ENCODE data around the gene SLC2A11.

The SLC2A11 gene

DNA sequence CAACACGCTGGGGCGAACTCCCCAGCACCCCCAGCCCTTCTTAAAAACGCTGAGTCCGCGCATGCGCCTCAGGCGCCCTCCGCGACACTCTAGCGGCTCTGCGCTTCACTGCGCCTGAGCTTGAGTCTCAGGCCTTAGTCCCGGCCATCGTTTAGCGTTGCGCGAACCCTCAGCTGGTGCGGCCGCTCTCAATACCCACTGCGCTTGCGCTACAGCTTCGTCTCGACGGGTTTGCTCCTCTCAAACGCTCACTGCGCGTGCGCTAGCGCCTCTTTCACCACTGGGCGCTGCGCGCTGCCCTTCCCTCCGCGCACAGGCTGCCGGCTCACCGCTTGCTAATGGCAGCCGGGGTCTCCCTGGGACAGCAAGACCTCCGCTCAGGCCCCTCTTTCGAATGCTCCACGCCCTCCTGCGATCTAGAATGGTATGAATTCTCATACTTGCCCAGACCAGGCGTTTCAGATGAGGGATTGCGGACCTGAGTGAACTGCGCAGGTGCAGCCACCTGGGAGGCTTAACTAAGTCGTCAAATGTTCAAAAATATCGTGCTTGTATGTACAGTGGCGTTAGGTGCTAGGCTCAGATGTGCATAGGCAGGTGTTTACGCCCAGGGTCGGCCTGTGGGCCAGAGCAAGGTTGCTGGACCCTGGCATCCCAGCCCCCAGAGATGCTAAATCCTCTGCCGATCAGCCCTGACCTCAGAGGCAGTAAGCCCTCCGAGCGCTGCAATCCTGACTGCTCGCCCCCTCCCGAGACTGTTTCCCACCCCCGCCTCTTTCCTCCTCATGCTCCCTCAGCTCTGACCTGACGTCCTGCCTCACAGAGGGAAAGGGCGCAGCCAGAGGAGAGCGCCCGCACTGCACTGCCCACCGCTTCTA lies at the start of gene SLC2A11:
Gene SLC2A11, plus strand, starts transcription at position 270 of the 878 bp plus-strand sequence. Its CDS starts 125 bp downstream, at position 395.
- DNase-seq (ENCODE audit: extremely low read depth in 1 of 2, low read depth in 1 of 2), result peak; percentile 86 to 95

GRCh38 chr22:23812378-23812777 lies 45.3 kb upstream of the SLC2A11 start:
- no peak for DNase-seq (ENCODE audit: extremely low read depth in 1 of 2, low read depth in 1 of 2)

GRCh38 chr22:23815541-23816155 lies 42.0 kb upstream of the SLC2A11 start:
- DNase-seq (ENCODE audit: extremely low read depth in 1 of 2, low read depth in 1 of 2), result no peak

DNA sequence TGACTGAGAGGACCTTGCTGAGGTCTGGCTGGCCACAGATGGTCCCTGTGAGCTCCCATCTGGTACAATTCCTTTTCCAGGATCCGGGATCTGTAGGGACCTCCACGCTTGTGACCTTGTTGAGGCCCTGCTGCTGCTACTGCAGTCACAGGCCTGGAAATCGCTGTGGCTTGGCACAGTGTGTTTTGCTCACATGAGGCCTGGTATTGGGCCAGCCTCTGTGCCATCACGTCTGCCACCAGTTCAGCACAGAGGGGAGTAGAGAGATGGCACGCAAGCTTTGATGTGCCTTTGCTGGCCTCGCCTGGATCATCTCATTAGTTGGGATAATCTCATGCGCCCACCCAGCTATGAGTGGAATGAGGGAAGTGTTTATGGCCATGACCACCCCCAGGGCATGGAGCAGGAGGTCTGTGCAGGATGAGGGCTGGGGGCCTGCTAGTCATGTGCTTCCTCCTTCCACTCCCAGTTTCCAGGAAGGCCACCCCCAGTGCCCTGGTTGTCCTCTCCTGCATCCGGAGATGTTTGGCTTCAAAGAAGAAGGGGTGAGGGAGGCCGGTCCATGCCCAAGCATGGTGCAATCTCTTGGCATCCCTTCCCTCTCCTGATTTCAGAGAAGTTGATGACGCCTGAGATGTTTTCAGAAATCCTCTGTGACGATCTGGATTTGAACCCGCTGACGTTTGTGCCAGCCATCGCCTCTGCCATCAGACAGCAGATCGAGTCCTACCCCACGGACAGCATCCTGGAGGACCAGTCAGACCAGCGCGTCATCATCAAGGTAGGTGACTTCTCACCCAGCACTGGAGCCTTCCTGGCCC lies 41.3 kb upstream of the SLC2A11 start:
- no peak for DNase-seq (ENCODE audit: extremely low read depth in 1 of 2, low read depth in 1 of 2)

- no peak for DNase-seq (ENCODE audit: extremely low read depth in 1 of 2, low read depth in 1 of 2)
These were observed 40.5 kb upstream of the SLC2A11 start for GRCh38 chr22:23817146-23817545.

DNA sequence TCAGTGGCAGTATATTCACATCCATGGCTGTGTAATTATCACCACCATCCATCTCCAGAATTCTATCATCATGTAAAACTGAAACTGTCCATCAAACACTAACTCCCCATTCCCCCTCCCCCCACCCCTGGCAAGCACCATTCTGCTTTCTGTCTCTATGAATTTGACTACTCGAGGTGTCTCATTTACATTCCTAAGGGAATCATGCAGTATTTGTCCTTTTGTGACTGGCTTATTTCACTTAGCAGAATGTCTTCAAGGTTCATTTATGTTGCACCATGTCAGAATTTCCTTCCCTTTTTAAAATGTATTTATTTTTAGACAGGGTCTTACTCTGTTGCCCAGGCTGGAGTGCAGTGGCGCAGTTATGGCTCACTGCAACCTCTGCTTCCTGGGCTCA lies 39.1 kb upstream of the SLC2A11 start:
- no peak for DNase-seq (ENCODE audit: extremely low read depth in 1 of 2, low read depth in 1 of 2)

DNA sequence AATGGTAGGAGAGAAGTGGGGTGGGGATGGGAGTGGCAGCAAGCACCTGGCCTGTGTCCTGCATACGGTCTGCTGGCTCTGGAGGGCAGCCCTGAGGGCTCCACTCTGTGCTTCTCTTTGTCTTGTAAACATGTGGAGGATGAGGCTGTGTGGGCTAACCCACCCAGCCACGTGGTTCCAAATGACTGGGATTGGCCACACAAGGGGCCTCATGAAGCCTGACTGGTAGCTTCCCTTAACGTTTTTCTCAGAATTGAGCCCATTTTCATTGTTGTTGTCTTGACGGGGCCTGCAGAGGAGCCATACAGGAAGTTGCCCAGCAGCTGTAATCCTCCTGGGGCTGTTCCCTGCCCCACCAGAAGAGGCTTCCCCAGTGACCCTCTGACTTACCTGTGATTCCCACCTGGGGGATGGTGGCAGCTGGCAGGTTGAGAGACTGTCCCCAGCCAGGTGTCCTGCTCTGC lies 36.9 kb upstream of the SLC2A11 start:
- DNase-seq (ENCODE audit: extremely low read depth in 1 of 2, low read depth in 1 of 2), result no peak

GRCh38 chr22:23822101-23822671 lies 35.5 kb upstream of the SLC2A11 start:
- no peak for DNase-seq (ENCODE audit: extremely low read depth in 1 of 2, low read depth in 1 of 2)

- no peak for DNase-seq (ENCODE audit: extremely low read depth in 1 of 2, low read depth in 1 of 2)
These were observed 34.3 kb upstream of the SLC2A11 start for GRCh38 chr22:23823331-23823791.

GRCh38 chr22:23824476-23825245 lies 33.0 kb upstream of the SLC2A11 start:
- DNase-seq (ENCODE audit: extremely low read depth in 1 of 2, low read depth in 1 of 2), result no peak

GRCh38 chr22:23825246-23825905 lies 32.3 kb upstream of the SLC2A11 start:
- DNase-seq (ENCODE audit: extremely low read depth in 1 of 2, low read depth in 1 of 2), result no peak

DNA sequence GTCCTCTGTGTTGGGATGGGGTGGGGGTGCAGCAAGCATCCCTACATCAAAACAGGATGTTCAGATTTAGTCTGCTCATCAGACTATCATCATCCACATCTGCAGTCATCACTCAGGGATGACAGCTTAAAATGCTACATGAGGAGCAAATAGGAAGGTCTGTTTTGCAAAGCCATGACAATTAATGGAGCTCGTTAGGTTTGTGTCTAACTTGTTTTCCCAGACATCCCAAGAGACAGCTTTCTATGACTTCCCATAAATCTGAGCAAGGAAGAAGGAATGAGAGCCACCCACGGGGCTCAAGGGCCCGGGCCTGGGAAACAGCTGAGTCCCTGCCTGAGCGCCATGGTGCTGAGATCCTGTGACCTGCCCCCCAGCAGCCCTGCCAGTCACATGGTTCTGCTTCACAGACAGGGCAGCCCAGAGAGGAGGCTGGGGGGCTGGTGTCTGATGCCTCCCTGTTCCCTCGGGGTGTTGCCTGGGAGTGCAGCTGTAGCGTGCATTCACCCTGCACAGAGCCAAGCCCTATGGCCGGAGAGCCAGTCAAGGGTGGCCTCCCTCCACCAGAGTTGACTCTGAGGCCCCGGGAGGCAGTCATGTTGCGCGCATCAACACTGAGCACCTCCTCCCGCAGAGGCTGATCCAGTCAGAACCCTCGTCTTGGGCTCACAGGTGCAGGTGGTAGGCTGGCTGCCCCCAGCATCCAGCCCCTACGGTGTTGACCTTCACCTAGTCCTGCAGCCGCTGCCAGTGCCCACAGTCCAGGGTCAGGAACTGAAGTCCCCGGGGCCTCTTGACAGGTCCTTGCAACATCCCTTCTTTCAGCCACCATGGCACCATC lies 30.9 kb upstream of the SLC2A11 start:
- DNase-seq (ENCODE audit: extremely low read depth in 1 of 2, low read depth in 1 of 2), result no peak

- no peak for DNase-seq (ENCODE audit: extremely low read depth in 1 of 2, low read depth in 1 of 2)
These were observed 30.2 kb upstream of the SLC2A11 start for GRCh38 chr22:23827351-23827995.

DNA sequence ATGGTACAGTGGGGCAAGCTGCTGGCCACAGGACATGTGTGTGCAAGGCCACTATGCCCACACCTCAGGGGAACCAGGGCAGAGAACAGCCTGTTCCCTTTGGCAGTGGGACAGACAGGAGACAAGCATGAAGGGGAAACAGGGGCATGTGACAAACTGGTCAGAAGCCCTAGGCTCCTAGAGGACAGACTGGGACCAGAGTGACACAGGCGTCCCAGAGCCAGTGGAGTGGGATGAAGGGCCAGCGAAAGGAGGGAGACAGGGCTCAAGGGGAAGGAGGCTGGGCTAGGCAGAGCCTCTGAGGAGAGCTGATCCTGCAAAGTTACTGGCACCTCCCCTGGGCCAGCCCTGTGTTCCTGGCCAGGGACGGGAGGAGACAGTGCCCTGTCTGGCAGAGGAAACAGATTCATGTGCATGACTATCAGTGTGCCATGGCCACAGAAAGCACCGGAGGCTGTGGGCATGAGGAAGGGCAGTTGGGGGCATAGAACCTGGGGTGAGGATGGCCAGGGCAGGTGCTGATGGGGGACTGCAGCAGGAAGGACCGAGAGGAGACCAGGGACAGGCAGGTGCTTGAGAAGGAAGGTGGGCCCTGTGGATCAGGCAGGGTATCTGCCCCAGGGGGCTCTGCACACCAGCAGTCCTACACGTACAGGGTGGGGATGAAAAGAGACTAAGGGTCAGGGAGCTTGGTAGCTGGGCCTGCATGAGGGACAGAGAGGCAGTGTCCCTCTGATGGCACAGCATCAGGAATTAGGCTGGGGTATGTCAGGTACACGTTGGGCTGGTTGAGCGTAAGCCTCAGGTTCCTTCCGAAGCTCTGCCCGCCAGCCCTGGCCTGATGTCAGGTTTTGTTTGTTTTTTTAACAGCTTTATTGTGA lies 28.6 kb upstream of the SLC2A11 start:
- no peak for DNase-seq (ENCODE audit: extremely low read depth in 1 of 2, low read depth in 1 of 2)

DNA sequence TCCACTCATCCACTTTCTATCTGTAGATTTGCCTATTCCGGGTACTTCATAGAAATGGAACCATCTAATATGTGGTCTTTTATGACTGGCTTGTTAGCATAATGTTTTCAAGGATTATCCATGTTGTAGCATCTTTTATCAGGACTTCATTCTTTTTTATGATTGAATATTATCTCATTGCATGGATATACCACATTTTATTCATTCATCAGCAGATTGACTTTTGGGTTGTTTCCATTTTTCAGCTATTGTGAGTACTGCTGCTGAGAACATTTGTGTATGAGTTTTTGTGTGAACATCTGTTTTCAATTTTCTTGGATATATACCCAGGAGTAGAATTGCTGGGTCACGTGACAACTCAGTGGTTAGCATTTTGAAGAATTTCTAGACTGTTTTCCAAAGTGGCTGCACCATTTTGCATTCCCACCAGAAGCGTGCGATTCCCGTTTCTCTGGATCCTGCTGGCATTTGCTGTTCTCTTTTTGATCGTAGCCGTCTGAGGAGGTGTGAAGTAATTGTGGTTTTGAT lies 27.8 kb upstream of the SLC2A11 start:
- no peak for DNase-seq (ENCODE audit: extremely low read depth in 1 of 2, low read depth in 1 of 2)

- no peak for DNase-seq (ENCODE audit: extremely low read depth in 1 of 2, low read depth in 1 of 2)
These were observed 26.4 kb upstream of the SLC2A11 start for GRCh38 chr22:23831261-23831660.

- no peak for DNase-seq (ENCODE audit: extremely low read depth in 1 of 2, low read depth in 1 of 2)
These were observed 25.9 kb upstream of the SLC2A11 start for GRCh38 chr22:23831781-23832180.
